AG04449 (cell line): ENCODE measurements around the gene FIGNL1.

Experiments
- CTCF ChIA-PET: fragments of 350-600 bp; formaldehyde crosslinking; extraction: SDS; loops from one replicate; lab custom pipeline; 2021; ENCODE audit warnings: antibody characterized with exemption; lab: Yijun Ruan, JAX
- POLR2A ChIA-PET: fragments of 400-600, 350-600 bp; formaldehyde crosslinking; extraction: SDS; loops from one replicate; lab custom pipeline; 2020; ENCODE audit warnings: antibody characterized with exemption, inconsistent platforms; lab: Yijun Ruan, JAX
- DNase-seq: peaks from one replicate; pipeline ENCODE4 v3.0.0-alpha.2; 2010; ENCODE audit warnings: low read depth, low spot score
- H3K4me3 ChIP-seq: 2 replicates; pipeline ENCODE4 v1.5.1; 2011; ENCODE audit warnings: low read depth, mild to moderate bottlenecking, control low read depth, low read length
- TF ChIP-seq, protein P1 (sequence below): IDR thresholded peaks from one replicate; pipeline ENCODE4 v1.5.1; 2011; ENCODE audit warnings: mild to moderate bottlenecking, moderate library complexity, low read length, control low read depth, inconsistent platforms; ENCODE audit not compliant: insufficient read depth; ENCODE audit errors: missing control alignments

FIGNL1 gene

DNA sequence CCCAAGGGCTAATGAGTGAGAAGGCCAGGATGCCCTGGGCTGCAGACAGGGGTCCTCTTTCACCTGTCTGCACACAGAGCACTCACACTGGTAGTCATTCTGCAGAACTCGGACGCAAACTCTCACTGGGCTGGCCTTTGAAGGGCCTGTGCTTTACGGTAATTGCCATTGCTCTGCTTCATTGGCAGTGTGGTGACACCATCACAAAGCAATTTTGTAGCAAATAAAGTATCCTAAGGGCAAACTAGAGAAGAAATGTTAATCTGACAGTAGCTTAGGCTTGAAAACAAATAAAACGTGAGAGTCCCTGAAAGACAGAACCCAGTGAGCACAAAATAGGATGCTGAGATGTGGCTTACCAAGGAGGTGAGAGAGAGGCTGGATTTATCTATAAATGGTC is 30.6 kb upstream of the FIGNL1 start:
- no peak for DNase-seq

DNA sequence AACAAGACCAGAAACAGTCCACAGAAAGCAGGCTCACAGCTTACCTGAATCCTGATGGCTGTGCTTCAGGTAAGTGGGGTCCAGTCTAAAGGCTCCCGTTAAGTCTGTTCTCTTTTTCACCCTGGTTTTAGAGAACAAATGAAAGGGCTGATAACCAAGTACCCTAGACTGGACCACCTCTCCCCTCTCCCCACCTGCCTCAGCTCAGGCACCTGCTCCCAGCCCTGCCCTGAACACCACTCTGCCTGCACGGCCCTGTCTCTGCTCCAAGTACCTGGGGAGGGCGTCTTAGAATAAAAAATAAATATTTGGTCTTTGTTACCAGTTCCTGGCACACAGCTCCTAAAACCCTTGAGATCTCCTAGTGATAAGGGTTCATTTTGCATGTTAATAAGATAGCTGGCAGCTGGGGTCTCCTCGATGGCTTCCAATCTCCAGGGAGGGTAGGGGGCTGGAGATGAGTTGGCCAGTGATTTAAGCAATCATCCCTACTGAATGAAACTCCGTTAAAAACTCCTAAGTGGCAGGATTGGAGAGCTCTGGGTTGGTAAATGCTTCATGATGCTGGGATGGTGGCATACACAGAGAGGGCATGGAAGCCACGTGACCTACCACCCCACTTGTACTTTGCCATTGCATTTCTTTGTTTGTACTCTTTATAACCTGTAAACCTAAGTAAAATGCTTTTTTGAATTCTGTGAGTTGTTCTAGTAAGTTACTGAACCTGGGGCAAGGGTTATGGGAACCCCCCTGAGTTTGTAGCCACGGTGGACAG is 29.8 kb upstream of the FIGNL1 start:
- ChIA-PET POLR2A (no interaction called here), CTCF (interaction anchor here (0.9 to 2.1 kb wide), 2 partner anchors 12 to 661 kb away, joined by 4 to 7 read pairs; no protein-coding TSS in a partner anchor)
- DNase-seq = no peak
- H3K4me3 ChIP-seq = no peak overlapping the region
- TF ChIP-seq, protein P1, sequence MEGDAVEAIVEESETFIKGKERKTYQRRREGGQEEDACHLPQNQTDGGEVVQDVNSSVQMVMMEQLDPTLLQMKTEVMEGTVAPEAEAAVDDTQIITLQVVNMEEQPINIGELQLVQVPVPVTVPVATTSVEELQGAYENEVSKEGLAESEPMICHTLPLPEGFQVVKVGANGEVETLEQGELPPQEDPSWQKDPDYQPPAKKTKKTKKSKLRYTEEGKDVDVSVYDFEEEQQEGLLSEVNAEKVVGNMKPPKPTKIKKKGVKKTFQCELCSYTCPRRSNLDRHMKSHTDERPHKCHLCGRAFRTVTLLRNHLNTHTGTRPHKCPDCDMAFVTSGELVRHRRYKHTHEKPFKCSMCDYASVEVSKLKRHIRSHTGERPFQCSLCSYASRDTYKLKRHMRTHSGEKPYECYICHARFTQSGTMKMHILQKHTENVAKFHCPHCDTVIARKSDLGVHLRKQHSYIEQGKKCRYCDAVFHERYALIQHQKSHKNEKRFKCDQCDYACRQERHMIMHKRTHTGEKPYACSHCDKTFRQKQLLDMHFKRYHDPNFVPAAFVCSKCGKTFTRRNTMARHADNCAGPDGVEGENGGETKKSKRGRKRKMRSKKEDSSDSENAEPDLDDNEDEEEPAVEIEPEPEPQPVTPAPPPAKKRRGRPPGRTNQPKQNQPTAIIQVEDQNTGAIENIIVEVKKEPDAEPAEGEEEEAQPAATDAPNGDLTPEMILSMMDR = no peak

More for the DNA sequence above, 30.6 kb upstream of the FIGNL1 start:
- TF ChIP-seq, protein P1 = no peak
- POLR2A ChIA-PET = no interaction called here
- no peak overlapping the region for H3K4me3 ChIP-seq
- CTCF ChIA-PET = interaction anchor here (1.4 to 2.1 kb wide), 2 partner anchors 13 to 660 kb away, joined by 5 to 7 read pairs; no protein-coding TSS in a partner anchor

DNA sequence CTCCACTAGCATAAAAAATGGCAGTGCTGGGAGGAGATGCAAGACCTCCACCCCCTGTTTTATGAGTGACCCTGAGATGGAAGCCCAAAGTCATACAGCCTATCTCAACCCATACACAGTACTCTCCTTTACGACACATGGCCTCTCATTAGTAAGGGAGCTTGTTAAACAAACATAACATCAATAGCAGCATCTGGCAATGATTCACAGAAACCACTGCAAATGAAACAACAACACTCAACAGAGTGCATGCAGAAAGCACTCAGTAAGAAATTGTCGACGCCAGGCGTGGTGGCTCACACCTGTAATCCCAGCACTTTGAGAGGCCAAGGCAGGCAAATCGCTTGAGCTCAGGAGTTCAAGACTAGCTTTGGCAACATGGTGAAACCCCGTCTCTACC is 27.5 kb upstream of the FIGNL1 start:
- ChIA-PET POLR2A (no interaction called here), CTCF (interaction anchor here (0.8 to 1.8 kb wide), 2 partner anchors 9 to 663 kb away, joined by 8 to 14 read pairs; no protein-coding TSS in a partner anchor)
- no peak for DNase-seq
- no peak overlapping the region for H3K4me3 ChIP-seq
- TF ChIP-seq, protein P1 = no peak

DNA sequence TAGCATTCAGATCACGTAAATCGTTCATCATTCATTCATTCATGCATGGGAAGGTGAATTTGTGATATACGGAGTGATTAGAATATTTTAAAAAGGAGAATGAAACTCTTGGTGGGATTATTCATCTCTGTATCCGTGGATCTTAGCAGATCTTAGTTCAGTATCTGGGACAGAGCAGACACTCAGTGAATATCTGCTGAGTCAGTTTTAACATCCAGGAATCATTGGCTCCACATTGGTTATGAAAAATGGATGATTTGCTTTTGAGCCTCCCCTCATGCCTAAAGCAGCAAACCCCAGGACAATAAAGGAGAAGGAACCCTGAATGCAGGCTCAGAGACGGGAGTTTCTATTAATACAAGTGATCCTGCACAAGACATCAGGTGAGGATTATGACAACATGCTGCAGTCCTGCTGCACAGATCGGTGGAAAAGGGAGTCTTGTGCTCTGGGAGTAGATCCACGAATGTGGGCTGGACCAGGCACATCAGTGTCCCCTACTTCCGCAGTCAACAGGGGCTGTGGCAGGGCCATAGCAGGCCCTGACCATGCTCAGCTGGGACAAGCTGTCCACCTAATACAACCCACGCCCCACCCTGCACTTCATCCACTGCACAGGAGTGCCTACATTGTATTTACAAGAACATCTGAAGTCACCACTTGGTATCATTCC is 26.9 kb upstream of the FIGNL1 start:
- TF ChIP-seq, protein P1 = no peak
- CTCF ChIA-PET = interaction anchor here (0.8 to 1.8 kb wide), 2 partner anchors 9 kb away, joined by 6 to 14 read pairs; no protein-coding TSS in a partner anchor
- DNase-seq = no peak
- no peak overlapping the region for H3K4me3 ChIP-seq
- POLR2A ChIA-PET = no interaction called here

DNA sequence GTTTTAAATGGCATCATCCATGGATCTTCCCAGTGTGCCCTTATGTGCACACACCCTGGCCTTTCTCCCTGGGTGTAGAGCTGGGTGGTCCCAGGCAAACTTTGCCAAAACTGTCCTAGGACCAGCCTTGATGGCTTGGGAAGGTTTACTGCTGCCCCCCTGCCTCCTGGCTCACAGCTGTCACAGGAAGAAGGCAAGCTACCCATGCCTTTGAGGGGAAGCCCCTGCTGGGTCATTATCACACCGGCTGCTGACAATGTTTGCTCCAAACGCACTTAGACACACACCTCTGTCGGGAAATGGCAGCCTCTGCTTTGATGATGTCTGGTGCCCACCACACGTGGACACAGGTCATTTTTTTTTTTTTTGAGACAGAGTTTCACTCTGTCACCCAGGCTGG is 25.2 kb upstream of the FIGNL1 start:
- no peak overlapping the region for H3K4me3 ChIP-seq
- DNase-seq = no peak
- TF ChIP-seq, protein P1 = no peak
- ChIA-PET POLR2A (no interaction called here), CTCF (interaction anchor here (1.1 to 12.1 kb wide), 3 partner anchors 13 to 686 kb away, joined by 5 to 236 read pairs (median 5); no protein-coding TSS in a partner anchor)
